ENCODE measurements around the gene PPM1F.
"Not testable (repeated sequence)": the region's sequence is repeated elsewhere in the genome, so short reads cannot be mapped to it uniquely, and the experiment has no call there.

Gene PPM1F

GRCh38 chr22:21917959-21918261 is 34.7 kb downstream of the PPM1F start:
- no peak for DNase-seq
- H3K27me3 ChIP-seq (ENCODE audit: insufficient read depth, low read depth, severe bottlenecking): no peaks in the 10 kb centered on the region
- H3K4me3 ChIP-seq (ENCODE audit: low read depth, low read length): no peak overlapping the region
- H3K9me3 ChIP-seq (ENCODE audit: severe bottlenecking): no peaks in the 10 kb centered on the region
- no peak overlapping the region for H3K27ac ChIP-seq
- no peaks in the 10 kb centered on the region for H3K36me3 ChIP-seq
- TF ChIP-seq CTCF (IDR thresholded peaks at IDR 0.05; ENCODE audit: low read depth, low read length): no peak

GRCh38 chr22:21917181-21917958 is 35.3 kb downstream of the PPM1F start:
- no peak for DNase-seq

GRCh38 chr22:21916309-21916918 is 36.2 kb downstream of the PPM1F start:
- Histone ChIP-seq H3K27ac (no peak overlapping the region), H3K27me3 (ENCODE audit: insufficient read depth, low read depth, severe bottlenecking) (no peaks in the 10 kb centered on the region), H3K36me3 (no peaks in the 10 kb centered on the region), H3K9me3 (ENCODE audit: severe bottlenecking) (no peaks in the 10 kb centered on the region), H3K4me3 (ENCODE audit: low read depth, low read length) (no peak overlapping the region)
- TF ChIP-seq CTCF (IDR thresholded peaks at IDR 0.05; ENCODE audit: low read depth, low read length): no peak
- no peak for DNase-seq

More at GRCh38 chr22:21917181-21917958, 35.3 kb downstream of the PPM1F start:
- 0 out of 2 replicates have a peak, but pooled peaks have one; percentile 7 for TF ChIP-seq CTCF (IDR thresholded peaks at IDR 0.05; ENCODE audit: low read depth, low read length)
- Histone ChIP-seq H3K36me3 (no peaks in the 10 kb centered on the region), H3K27me3 (ENCODE audit: insufficient read depth, low read depth, severe bottlenecking) (no peaks in the 10 kb centered on the region), H3K27ac (no peak overlapping the region), H3K9me3 (ENCODE audit: severe bottlenecking) (no peaks in the 10 kb centered on the region), H3K4me3 (ENCODE audit: low read depth, low read length) (no peak overlapping the region)

- no peaks in the 10 kb centered on the region for H3K27me3 ChIP-seq (ENCODE audit: insufficient read depth, low read depth, severe bottlenecking)
- H3K27ac ChIP-seq: no peak overlapping the region
- no peak for DNase-seq
- no peak for TF ChIP-seq CTCF (IDR thresholded peaks at IDR 0.05; ENCODE audit: low read depth, low read length)
- H3K36me3 ChIP-seq: no peaks in the 10 kb centered on the region
- H3K4me3 ChIP-seq (ENCODE audit: low read depth, low read length): no peak overlapping the region
- H3K9me3 ChIP-seq (ENCODE audit: severe bottlenecking): no peaks in the 10 kb centered on the region
Measured at GRCh38 chr22:21915624-21916308, 36.9 kb downstream of the PPM1F start.

- DNase-seq; H3K27me3 ChIP-seq (ENCODE audit: insufficient read depth, low read depth, severe bottlenecking); H3K9me3 ChIP-seq (ENCODE audit: severe bottlenecking); H3K27ac ChIP-seq; H3K4me3 ChIP-seq (ENCODE audit: low read depth, low read length); H3K36me3 ChIP-seq: not testable (repeated sequence)
Measured at GRCh38 chr22:21914033-21914642, 38.5 kb downstream of the PPM1F start.

GRCh38 chr22:21910367-21910766 is 42.3 kb downstream of the PPM1F start:
- DNase-seq; H3K9me3 ChIP-seq (ENCODE audit: severe bottlenecking); H3K36me3 ChIP-seq; H3K27me3 ChIP-seq (ENCODE audit: insufficient read depth, low read depth, severe bottlenecking); H3K4me3 ChIP-seq (ENCODE audit: low read depth, low read length); H3K27ac ChIP-seq: not testable (repeated sequence)

Data from WERI-Rb-1 (cell line).